ENCODE data around the gene SETD6. TPM values are rescaled to one million over a fixed set of nuclear protein-coding genes. Genes with fewer than 3 reads are reported as not detected.

Gene SETD6
- total and polyA plus RNA-seq, 2 of the 13 experiments (the other 11 are each of a cell fraction or from before 2014, with no cell fraction given) = 24.0 to 25.7 TPM

DNA sequence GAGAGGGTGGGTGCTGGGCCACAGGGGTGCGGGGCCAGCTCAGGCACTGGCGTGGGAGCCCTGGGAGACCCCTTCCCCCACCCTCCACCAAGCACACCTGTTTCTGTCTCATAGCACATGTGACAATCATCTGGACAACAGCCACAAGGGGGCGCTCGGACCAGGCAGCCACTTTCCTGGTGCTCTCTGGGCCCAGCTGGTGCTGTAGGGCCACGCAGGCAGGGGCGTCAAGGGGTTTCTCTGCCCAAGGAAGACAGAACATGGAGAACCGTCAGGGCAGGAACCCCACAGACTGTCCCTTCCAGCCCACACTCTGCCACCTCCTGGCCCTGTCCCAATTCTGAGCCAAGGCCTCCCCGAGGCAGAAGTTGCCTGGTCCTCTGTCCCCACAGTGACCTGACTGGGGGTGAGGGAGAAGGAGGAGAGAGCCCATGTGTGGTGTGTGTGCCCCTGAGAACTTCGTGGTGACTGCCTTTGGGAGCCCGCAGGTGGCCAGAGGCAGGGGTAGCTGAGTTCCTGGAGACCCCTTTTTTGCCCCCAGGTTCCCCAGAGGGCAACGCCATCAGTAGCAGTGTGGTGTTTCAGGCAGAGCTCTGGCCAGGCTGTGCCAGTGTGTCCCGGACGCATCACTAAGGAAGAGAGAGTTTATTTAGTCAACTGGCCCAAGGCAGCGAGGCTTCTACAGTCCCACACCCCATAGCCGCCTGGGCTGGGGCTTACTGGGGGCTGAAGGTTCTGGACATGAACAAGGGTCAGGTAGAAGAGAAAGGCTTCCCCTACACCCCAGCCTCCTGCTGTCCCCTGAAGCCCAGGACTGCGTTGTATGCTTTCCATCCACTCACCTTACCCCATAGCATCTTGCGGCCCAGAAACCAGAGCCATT is 3.1 kb upstream of the SETD6 start (continued):
- TF ChIP-seq, protein P1, sequence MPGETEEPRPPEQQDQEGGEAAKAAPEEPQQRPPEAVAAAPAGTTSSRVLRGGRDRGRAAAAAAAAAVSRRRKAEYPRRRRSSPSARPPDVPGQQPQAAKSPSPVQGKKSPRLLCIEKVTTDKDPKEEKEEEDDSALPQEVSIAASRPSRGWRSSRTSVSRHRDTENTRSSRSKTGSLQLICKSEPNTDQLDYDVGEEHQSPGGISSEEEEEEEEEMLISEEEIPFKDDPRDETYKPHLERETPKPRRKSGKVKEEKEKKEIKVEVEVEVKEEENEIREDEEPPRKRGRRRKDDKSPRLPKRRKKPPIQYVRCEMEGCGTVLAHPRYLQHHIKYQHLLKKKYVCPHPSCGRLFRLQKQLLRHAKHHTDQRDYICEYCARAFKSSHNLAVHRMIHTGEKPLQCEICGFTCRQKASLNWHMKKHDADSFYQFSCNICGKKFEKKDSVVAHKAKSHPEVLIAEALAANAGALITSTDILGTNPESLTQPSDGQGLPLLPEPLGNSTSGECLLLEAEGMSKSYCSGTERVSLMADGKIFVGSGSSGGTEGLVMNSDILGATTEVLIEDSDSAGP (CRISPR knock-in tag; IDR thresholded peaks at IDR 0.05; ENCODE audit: borderline replicate concordance) = no peak; the same call in 1 of the 2 replicates
- TF ChIP-seq CBX2 (IDR thresholded peaks at IDR 0.05; ENCODE audit: low read depth, low read length) = no peak
- no peak for TF ChIP-seq CBX2 (CRISPR knock-in tag; IDR thresholded peaks at IDR 0.05; ENCODE audit: low read depth)
- TF ChIP-seq ZNF17 (CRISPR knock-in tag; IDR thresholded peaks at IDR 0.05) = no peak
- peak; percentile 67 for TF ChIP-seq SMC3 (IDR thresholded peaks at IDR 0.05; ENCODE audit: low read length)
- no peak for TF ChIP-seq ZNF496 (CRISPR knock-in tag; IDR thresholded peaks at IDR 0.05; ENCODE audit: insufficient replicate concordance)
- TF ChIP-seq RAD21 (CRISPR knock-in tag; IDR thresholded peaks at IDR 0.05) = peak; percentile 80
- TF ChIP-seq TAF15 (IDR thresholded peaks at IDR 0.05; ENCODE audit: low read depth, low read length, poor library complexity, severe bottlenecking) = no peak
- TF ChIP-seq, protein P2, sequence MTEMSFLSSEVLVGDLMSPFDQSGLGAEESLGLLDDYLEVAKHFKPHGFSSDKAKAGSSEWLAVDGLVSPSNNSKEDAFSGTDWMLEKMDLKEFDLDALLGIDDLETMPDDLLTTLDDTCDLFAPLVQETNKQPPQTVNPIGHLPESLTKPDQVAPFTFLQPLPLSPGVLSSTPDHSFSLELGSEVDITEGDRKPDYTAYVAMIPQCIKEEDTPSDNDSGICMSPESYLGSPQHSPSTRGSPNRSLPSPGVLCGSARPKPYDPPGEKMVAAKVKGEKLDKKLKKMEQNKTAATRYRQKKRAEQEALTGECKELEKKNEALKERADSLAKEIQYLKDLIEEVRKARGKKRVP (CRISPR knock-in tag; IDR thresholded peaks at IDR 0.05) = no peak
- TF ChIP-seq JUN (CRISPR knock-in tag; IDR thresholded peaks at IDR 0.05) = no peak
- peak; percentile 58; the same call in 1 of the 2 replicates for TF ChIP-seq ZNF274 (CRISPR knock-in tag; IDR thresholded peaks at IDR 0.05)
- TF ChIP-seq, protein P3, sequence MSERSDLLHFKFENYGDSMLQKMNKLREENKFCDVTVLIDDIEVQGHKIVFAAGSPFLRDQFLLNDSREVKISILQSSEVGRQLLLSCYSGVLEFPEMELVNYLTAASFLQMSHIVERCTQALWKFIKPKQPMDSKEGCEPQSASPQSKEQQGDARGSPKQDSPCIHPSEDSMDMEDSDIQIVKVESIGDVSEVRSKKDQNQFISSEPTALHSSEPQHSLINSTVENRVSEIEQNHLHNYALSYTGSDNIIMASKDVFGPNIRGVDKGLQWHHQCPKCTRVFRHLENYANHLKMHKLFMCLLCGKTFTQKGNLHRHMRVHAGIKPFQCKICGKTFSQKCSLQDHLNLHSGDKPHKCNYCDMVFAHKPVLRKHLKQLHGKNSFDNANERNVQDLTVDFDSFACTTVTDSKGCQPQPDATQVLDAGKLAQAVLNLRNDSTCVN (CRISPR knock-in tag; IDR thresholded peaks at IDR 0.05; ENCODE audit: borderline replicate concordance) = no peak
- TF ChIP-seq RFX3 (CRISPR knock-in tag; IDR thresholded peaks at IDR 0.05) = no peak
- TF ChIP-seq ZNF547 (CRISPR knock-in tag; IDR thresholded peaks at IDR 0.05) = no peak
- peak; percentile 38; the same call in 1 of the 2 replicates for TF ChIP-seq ETV5 (CRISPR knock-in tag; IDR thresholded peaks at IDR 0.05; ENCODE audit: borderline replicate concordance)
- no peak for TF ChIP-seq PRMT3 (CRISPR knock-in tag; IDR thresholded peaks at IDR 0.05; ENCODE audit: borderline replicate concordance, low read depth)
- no peak for TF ChIP-seq CENPX (CRISPR knock-in tag; IDR thresholded peaks at IDR 0.05)
- no peak for TF ChIP-seq KLF12 (CRISPR knock-in tag; IDR thresholded peaks at IDR 0.05; ENCODE audit: borderline replicate concordance)
- no peak for TF ChIP-seq HMG20A (CRISPR knock-in tag; IDR thresholded peaks at IDR 0.05; ENCODE audit: borderline replicate concordance)
- no peak for TF ChIP-seq XBP1 (CRISPR knock-in tag; IDR thresholded peaks at IDR 0.05)
- TF ChIP-seq NCOA2 (CRISPR knock-in tag; IDR thresholded peaks at IDR 0.05) = no peak
- TF ChIP-seq DNMT3B (CRISPR knock-in tag; conservative IDR thresholded peaks at IDR 0.05) = no peak
- no peak for TF ChIP-seq ZNF772 (CRISPR knock-in tag; IDR thresholded peaks at IDR 0.05)
- no peak for TF ChIP-seq PAF1 (CRISPR knock-in tag; IDR thresholded peaks at IDR 0.05)
- no peak for TF ChIP-seq SAFB2 (CRISPR knock-in tag; IDR thresholded peaks at IDR 0.05; ENCODE audit: borderline replicate concordance, low read depth)
- TF ChIP-seq ZSCAN31 (CRISPR knock-in tag; IDR thresholded peaks at IDR 0.05; ENCODE audit: low read depth) = 0 out of 2 replicates have a peak, but pooled peaks have one; percentile 46

All from HepG2 (cell line).